Karpas-422 (cell line): ENCODE measurements around the gene UNC5C. TPM values are rescaled to one million over a fixed set of nuclear protein-coding genes. Genes with fewer than 3 reads are reported as not detected.

Source experiments
- DNase-seq: peaks from one replicate; pipeline ENCODE4 v3.0.0-alpha.2; 2015
- H2AFZ ChIP-seq: fragments of 200-600 bp; sonication (generic); 2 replicates; pipeline ENCODE4 v1.6.1; 2014; ENCODE audit warnings: antibody characterized with exemption, low read length, mixed read lengths
- H3K27ac ChIP-seq: fragments of 200-600 bp; sonication (generic); 2 replicates; pipeline ENCODE4 v1.5.1; 2014; ENCODE audit warnings: mild to moderate bottlenecking, low read length, moderate library complexity
- H3K27me3 ChIP-seq: fragments of 200-600 bp; sonication (generic); 2 replicates; pipeline ENCODE4 v1.6.1; 2014; ENCODE audit warnings: low read length, mixed read lengths
- H3K36me3 ChIP-seq: fragments of 200-600 bp; sonication (generic); 2 replicates; pipeline ENCODE4 v1.6.1; 2014; ENCODE audit warnings: low read length, mixed read lengths; ENCODE audit not compliant: insufficient read depth
- H3K4me1 ChIP-seq: fragments of 200-600 bp; sonication (generic); 2 replicates; pipeline ENCODE4 v1.6.1; 2014; ENCODE audit warnings: mild to moderate bottlenecking, low read length, mixed read lengths
- H3K4me2 ChIP-seq: fragments of 200-600 bp; sonication (generic); 2 replicates; pipeline ENCODE4 v1.6.1; 2014; ENCODE audit warnings: low read length, low read depth, mild to moderate bottlenecking; ENCODE audit not compliant: poor library complexity, severe bottlenecking
- H3K4me3 ChIP-seq: fragments of 200-600 bp; sonication (generic); 2 replicates; pipeline ENCODE4 v1.5.1; 2014; ENCODE audit warnings: mild to moderate bottlenecking, antibody characterized with exemption, low read length, mixed read lengths
- H3K79me2 ChIP-seq: fragments of 200-600 bp; sonication (generic); 2 replicates; pipeline ENCODE4 v1.6.1; 2014; ENCODE audit warnings: mild to moderate bottlenecking, low read length, mixed read lengths
- H3K9ac ChIP-seq: fragments of 200-600 bp; sonication (generic); 2 replicates; pipeline ENCODE4 v1.6.0; 2014; ENCODE audit warnings: low read length
- H3K9me2 ChIP-seq: fragments of 200-600 bp; sonication (generic), shearing (Covaris generic); replicated peaks from 2 replicates; pipeline ENCODE4 v1.6.0; 2014; ENCODE audit warnings: mild to moderate bottlenecking, low read length, moderate library complexity; ENCODE audit not compliant: insufficient read depth
- H3K9me3 ChIP-seq: fragments of 300-700, 200-600 bp; sonication (generic); 2 replicates; pipeline ENCODE4 v1.6.1; 2014; ENCODE audit warnings: low read length, mixed read lengths
- H4K20me1 ChIP-seq: fragments of 200-600 bp; sonication (generic); 2 replicates; pipeline ENCODE4 v1.6.1; 2014; ENCODE audit warnings: mild to moderate bottlenecking, antibody characterized with exemption, low read length, low read depth; ENCODE audit not compliant: insufficient read depth
- total RNA-seq: library from RNA; depleted of rRNA; stranded (reverse); fragments of >200 nt; shearing (Covaris generic); gene quantifications from 2 replicates; pipeline ENCODE4 v1.2.3, GENCODE V29; 2014; ENCODE audit warnings: low replicate concordance

Gene UNC5C
- total RNA-seq, 1 experiment from 2014 or later: not detected

GRCh38 chr4:95534032-95534431 lies 14.7 kb downstream of the UNC5C start:
- DNase-seq: no peak
- H3K9me3 ChIP-seq: no peaks in the 10 kb centered on the region; the same call in 1 of the 2 replicates
- H3K79me2 ChIP-seq: no peaks in the 10 kb centered on the region
- no peaks in the 10 kb centered on the region for H3K9me2 ChIP-seq
- H3K27me3 ChIP-seq: no peaks in the 10 kb centered on the region
- no peaks in the 10 kb centered on the region for H3K4me1 ChIP-seq
- no peak overlapping the region for H3K9ac ChIP-seq
- H3K4me3 ChIP-seq: no peak overlapping the region
- no peaks in the 10 kb centered on the region for H3K36me3 ChIP-seq
- no peak overlapping the region for H3K27ac ChIP-seq
- no peaks in the 10 kb centered on the region for H4K20me1 ChIP-seq
- H3K4me2 ChIP-seq: no peak overlapping the region
- H2AFZ ChIP-seq: no peak overlapping the region

- no peaks in the 10 kb centered on the region for H3K9me2 ChIP-seq
- H3K27me3 ChIP-seq: no peaks in the 10 kb centered on the region
- H2AFZ ChIP-seq: no peak overlapping the region
- H4K20me1 ChIP-seq: no peaks in the 10 kb centered on the region
- no peaks in the 10 kb centered on the region for H3K79me2 ChIP-seq
- no peaks in the 10 kb centered on the region for H3K36me3 ChIP-seq
- no peaks in the 10 kb centered on the region; the same call in 1 of the 2 replicates for H3K9me3 ChIP-seq
- no peak overlapping the region for H3K4me3 ChIP-seq
- no peak overlapping the region for H3K9ac ChIP-seq
- H3K27ac ChIP-seq: no peak overlapping the region
- no peaks in the 10 kb centered on the region for H3K4me1 ChIP-seq
- H3K4me2 ChIP-seq: no peak overlapping the region
- DNase-seq: no peak
Measured at GRCh38 chr4:95533254-95533653, 15.5 kb downstream of the UNC5C start.

DNA sequence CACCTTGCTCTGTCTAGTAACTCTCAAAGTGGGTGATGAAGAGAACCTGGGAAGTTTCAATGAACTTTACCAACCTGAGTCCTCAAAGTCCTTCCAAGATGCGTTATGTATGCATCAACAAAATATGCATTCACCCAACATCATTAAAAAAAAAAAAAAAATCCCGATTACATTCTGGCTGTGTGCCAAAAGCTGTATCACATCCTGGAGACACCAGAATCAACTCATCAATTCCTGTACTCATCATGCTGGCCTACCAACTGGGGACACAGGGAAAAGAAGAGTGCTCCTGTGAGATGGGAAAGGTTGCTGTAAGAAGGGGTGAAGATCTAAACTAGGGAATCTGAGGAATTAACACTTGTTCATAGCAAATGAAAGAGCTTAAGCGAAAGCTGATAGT lies 16.5 kb downstream of the UNC5C start:
- Histone ChIP-seq H3K9me3 (no peaks in the 10 kb centered on the region; the same call in 1 of the 2 replicates), H4K20me1 (no peaks in the 10 kb centered on the region), H3K79me2 (no peaks in the 10 kb centered on the region), H3K4me3 (no peak overlapping the region), H3K9me2 (no peaks in the 10 kb centered on the region), H3K4me1 (no peaks in the 10 kb centered on the region), H3K27ac (no peak overlapping the region), H2AFZ (no peak overlapping the region), H3K27me3 (no peaks in the 10 kb centered on the region), H3K4me2 (no peak overlapping the region), H3K36me3 (no peaks in the 10 kb centered on the region), H3K9ac (no peak overlapping the region)
- no peak for DNase-seq

DNA sequence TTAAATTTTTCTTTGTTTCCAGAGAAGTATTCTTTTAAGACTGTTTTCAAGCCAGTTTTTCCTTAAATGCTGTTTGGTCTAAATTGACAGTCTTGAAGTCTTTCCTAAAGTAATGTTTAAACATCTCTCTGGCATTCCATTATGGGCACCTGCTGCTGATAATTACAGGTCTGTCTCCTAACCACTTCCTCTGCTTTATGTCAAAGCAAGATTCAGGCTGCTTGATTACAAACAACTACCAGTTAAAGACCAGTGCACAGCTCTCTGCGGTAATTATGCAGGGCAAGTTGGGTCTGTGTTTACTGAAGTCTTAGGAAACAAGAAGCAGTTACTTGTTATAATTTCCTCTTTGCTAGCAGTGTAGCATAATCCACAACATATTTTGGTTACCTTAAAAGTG lies 17.6 kb downstream of the UNC5C start:
- Histone ChIP-seq H3K79me2 (no peaks in the 10 kb centered on the region), H3K4me1 (no peaks in the 10 kb centered on the region), H3K4me3 (no peak overlapping the region), H3K4me2 (no peak overlapping the region), H3K9ac (no peak overlapping the region), H4K20me1 (no peaks in the 10 kb centered on the region), H3K36me3 (no peaks in the 10 kb centered on the region), H3K27me3 (no peaks in the 10 kb centered on the region), H3K9me2 (0 out of 2 replicates have a peak, but pooled peaks cover 3% of the 10 kb centered on the region), H3K27ac (no peak overlapping the region), H2AFZ (no peak overlapping the region), H3K9me3 (no peaks in the 10 kb centered on the region; the same call in 1 of the 2 replicates)
- no peak for DNase-seq

- Histone ChIP-seq H3K4me3 (no peak overlapping the region), H3K9me2 (0 out of 2 replicates have a peak, but pooled peaks cover 3% of the 10 kb centered on the region), H3K27ac (no peak overlapping the region), H3K4me1 (no peaks in the 10 kb centered on the region), H4K20me1 (no peaks in the 10 kb centered on the region), H2AFZ (no peak overlapping the region), H3K79me2 (no peaks in the 10 kb centered on the region), H3K9ac (no peak overlapping the region), H3K27me3 (no peaks in the 10 kb centered on the region), H3K9me3 (no peaks in the 10 kb centered on the region; the same call in 1 of the 2 replicates), H3K4me2 (no peak overlapping the region), H3K36me3 (no peaks in the 10 kb centered on the region)
- DNase-seq: no peak
Measured at GRCh38 chr4:95529946-95530345, 18.8 kb downstream of the UNC5C start.

DNA sequence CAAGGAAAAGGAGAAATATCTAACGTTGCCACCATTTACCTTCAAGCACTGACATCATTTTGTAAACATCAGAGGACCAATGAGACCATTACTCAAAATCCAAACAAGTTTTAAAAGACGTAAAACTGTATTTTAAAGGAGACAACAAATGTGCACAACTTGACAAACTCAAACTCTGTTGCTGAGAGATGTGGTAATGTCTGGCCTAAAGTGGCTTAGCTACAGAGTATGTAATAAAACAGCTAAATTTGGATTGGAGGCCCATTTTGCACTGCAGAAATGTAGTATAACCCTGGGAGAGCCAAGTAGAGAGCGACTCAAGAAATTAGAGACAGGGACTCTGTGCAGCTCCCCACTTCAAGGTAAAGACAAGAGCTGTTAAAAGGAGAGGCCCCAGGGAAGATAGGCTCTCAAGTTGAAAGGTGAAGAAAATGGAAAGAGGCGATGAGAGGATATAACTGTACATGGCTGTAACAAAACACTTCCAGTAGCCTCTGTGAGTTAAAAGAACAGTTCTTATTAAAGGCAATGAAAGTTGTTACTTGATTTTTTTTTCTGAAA lies 20.3 kb downstream of the UNC5C start:
- Histone ChIP-seq H3K4me2 (no peak overlapping the region), H3K9me2 (0 out of 2 replicates have a peak, but pooled peaks cover 3% of the 10 kb centered on the region), H3K79me2 (no peaks in the 10 kb centered on the region), H4K20me1 (no peaks in the 10 kb centered on the region), H3K27ac (no peak overlapping the region), H3K9me3 (no peaks in the 10 kb centered on the region; the same call in 1 of the 2 replicates), H3K4me1 (no peaks in the 10 kb centered on the region), H2AFZ (no peak overlapping the region), H3K36me3 (no peaks in the 10 kb centered on the region), H3K4me3 (no peak overlapping the region), H3K27me3 (no peaks in the 10 kb centered on the region), H3K9ac (no peak overlapping the region)
- no peak for DNase-seq

GRCh38 chr4:95526075-95526474 lies 22.7 kb downstream of the UNC5C start:
- H2AFZ ChIP-seq: no peak overlapping the region
- no peak overlapping the region for H3K9ac ChIP-seq
- no peaks in the 10 kb centered on the region for H3K9me3 ChIP-seq
- no peak overlapping the region for H3K4me3 ChIP-seq
- no peaks in the 10 kb centered on the region for H3K27me3 ChIP-seq
- no peak for DNase-seq
- H3K36me3 ChIP-seq: no peaks in the 10 kb centered on the region
- H3K4me1 ChIP-seq: no peaks in the 10 kb centered on the region
- H3K79me2 ChIP-seq: no peaks in the 10 kb centered on the region
- no peak overlapping the region for H3K4me2 ChIP-seq
- no peak overlapping the region for H3K27ac ChIP-seq
- H4K20me1 ChIP-seq: no peaks in the 10 kb centered on the region
- H3K9me2 ChIP-seq: 0 out of 2 replicates have a peak, but pooled peaks cover 3% of the 10 kb centered on the region

- Histone ChIP-seq H3K9me3 (no peaks in the 10 kb centered on the region), H3K4me3 (no peak overlapping the region), H3K27me3 (no peaks in the 10 kb centered on the region), H2AFZ (no peak overlapping the region), H3K4me2 (no peak overlapping the region), H3K9ac (no peak overlapping the region), H3K4me1 (no peaks in the 10 kb centered on the region), H3K9me2 (0 out of 2 replicates have a peak, but pooled peaks cover 3% of the 10 kb centered on the region), H4K20me1 (no peaks in the 10 kb centered on the region), H3K27ac (no peak overlapping the region), H3K79me2 (no peaks in the 10 kb centered on the region), H3K36me3 (no peaks in the 10 kb centered on the region)
- DNase-seq: no peak
Measured at GRCh38 chr4:95524729-95525128, 24.0 kb downstream of the UNC5C start.
